Endothelial cell (in vitro differentiated cells): ENCODE results near the gene TMPRSS7. TPM values are rescaled to one million over a fixed set of nuclear protein-coding genes. Genes with fewer than 3 reads are reported as not detected.

ENCODE experiments used
- DNase-seq: peaks from one replicate; pipeline ENCODE4 v3.0.0; 2021; ENCODE audit warnings: low spot score
- H3K27ac Mint-ChIP-seq: one replicate; pipeline ENCODE4 v1.8.0; 2021; ENCODE audit warnings: mixed read lengths, inconsistent platforms; ENCODE audit not compliant: unreplicated experiment
- H3K27me3 Mint-ChIP-seq: one replicate; pipeline ENCODE4 v1.8.0; 2021; ENCODE audit warnings: mild to moderate bottlenecking, moderate library complexity, mixed read lengths, inconsistent platforms; ENCODE audit not compliant: unreplicated experiment
- H3K36me3 Mint-ChIP-seq: one replicate; pipeline ENCODE4 v1.8.0; 2021; ENCODE audit warnings: mild to moderate bottlenecking, low read depth, mixed read lengths, inconsistent platforms; ENCODE audit not compliant: unreplicated experiment
- H3K4me1 Mint-ChIP-seq: one replicate; pipeline ENCODE4 v1.8.0; 2021; ENCODE audit warnings: mild to moderate bottlenecking, mixed read lengths, inconsistent platforms; ENCODE audit not compliant: unreplicated experiment
- H3K4me3 Mint-ChIP-seq: one replicate; pipeline ENCODE4 v1.8.0; 2021; ENCODE audit warnings: mild to moderate bottlenecking, mixed read lengths, inconsistent platforms; ENCODE audit not compliant: unreplicated experiment
- H3K9me3 Mint-ChIP-seq: one replicate; pipeline ENCODE4 v1.8.0; 2021; ENCODE audit warnings: mixed read lengths, inconsistent platforms; ENCODE audit not compliant: unreplicated experiment
- CTCF ChIP-seq: fragments of 200-600 bp; sonication (generic); IDR thresholded peaks from one replicate; pipeline ENCODE4 v1.5.0; 2021; ENCODE audit warnings: antibody characterized with exemption; ENCODE audit not compliant: unreplicated experiment
- total RNA-seq: library from RNA; stranded (reverse); fragmentation: NEBNext Ultra II Directional; extraction: Animal tissue kit (Norgen Biotek cat#: 25700); gene quantifications from one replicate; pipeline ENCODE4 v1.2.1, GENCODE V29; 2021; ENCODE audit not compliant: unreplicated experiment

TMPRSS7 gene
- total RNA-seq, 1 donor from 2014 or later, result not detected

DNA sequence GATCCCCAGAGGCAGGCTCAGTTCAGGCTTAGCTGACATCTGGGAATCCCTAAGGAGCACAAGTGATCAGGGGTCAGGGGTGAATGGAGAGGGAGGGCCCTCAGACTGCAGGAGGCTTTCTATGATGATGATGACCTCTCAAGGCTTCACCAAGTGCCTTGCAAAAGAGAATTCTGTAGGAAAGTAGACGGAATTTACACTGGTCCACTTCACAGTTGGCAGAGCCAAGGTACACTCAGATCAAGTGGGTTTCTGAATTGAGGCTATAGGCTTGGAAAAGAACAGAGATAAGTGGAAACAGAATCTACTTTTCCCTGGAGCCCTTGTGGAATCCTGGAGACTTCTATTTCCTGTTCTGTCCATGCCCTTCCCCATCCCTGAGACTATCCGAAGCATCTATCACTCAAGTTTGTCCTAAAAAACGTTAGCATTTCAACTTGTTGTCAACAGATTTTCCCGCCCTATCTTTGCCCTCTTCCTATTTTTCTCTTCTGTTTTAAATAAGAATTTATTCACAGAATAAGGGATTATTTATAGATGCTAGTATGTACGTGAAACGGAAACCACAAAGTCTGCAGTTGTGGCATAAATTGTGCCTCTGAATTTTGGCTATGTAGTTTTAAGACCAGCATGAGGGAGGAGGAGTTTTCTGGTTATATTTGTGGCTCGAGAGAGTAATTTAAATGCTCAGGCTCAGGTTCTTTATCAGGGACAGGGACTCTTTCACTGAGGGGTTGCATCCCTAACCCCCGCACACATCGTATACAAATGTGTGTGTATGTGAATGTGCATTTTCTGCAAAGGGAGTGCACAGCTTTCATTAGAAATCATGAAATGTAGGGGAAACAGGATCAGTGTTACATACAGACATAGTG, 85.7 kb downstream of the TMPRSS7 start:
- no peaks in the 10 kb centered on the region for H3K9me3 Mint-ChIP-seq
- no peak for DNase-seq
- H3K36me3 Mint-ChIP-seq, result peaks cover 4% of the 10 kb centered on the region
- H3K4me1 Mint-ChIP-seq, result peaks cover 36% of the 10 kb centered on the region
- TF ChIP-seq CTCF, result no peak
- no peak overlapping the region for H3K4me3 Mint-ChIP-seq
- no peaks in the 10 kb centered on the region for H3K27me3 Mint-ChIP-seq
- H3K27ac Mint-ChIP-seq, result no peak overlapping the region

DNA sequence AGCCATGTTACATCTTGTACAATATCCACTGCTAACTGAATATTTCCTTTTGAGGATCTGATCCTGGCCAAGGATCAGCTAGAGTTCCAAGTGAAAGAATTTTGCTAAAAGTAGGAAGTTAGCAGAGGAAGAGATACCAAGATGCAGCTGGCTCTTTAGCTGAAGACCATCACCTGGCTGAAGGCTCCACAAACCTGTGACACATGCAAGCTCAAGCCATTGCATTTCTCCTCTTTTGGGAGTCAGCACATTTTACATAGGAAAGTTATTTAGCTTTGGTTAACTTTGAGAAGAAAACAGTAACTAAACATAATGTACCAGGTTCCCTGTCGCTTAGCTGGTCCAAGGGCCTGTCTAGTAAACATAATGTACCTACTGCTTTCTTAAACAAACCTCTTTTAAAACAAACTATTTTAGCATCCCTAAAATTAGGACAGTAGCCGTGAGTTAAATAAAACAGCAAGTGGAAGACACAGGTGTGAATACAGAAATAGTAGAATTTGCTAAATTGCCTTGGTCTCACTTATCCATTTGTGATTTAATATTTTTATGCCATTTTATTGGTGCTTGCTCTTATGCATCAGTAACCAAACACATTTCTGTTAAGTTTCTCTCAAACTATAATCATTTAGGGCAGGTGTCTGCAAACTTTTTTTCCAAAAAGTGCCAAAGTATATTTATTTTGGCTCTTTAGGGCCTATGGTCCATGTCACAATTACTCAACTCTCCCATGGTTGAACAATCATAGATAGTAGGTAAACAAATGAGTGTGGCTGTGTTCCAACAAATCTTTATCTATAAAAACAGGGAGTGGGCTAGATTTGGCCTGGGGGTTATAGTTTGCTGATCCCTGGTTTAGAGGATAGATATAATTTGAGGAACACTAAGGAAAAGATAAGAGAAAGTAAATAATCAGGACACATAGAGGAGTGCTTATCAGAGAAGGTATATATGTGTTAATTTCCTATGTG, 87.3 kb downstream of the TMPRSS7 start:
- no peaks in the 10 kb centered on the region for H3K9me3 Mint-ChIP-seq
- H3K36me3 Mint-ChIP-seq, result peaks cover 4% of the 10 kb centered on the region
- DNase-seq, result no peak
- no peak for TF ChIP-seq CTCF
- H3K4me1 Mint-ChIP-seq, result peaks cover 34% of the 10 kb centered on the region
- no peaks in the 10 kb centered on the region for H3K27me3 Mint-ChIP-seq
- H3K27ac Mint-ChIP-seq, result no peak overlapping the region
- H3K4me3 Mint-ChIP-seq, result no peak overlapping the region

DNA sequence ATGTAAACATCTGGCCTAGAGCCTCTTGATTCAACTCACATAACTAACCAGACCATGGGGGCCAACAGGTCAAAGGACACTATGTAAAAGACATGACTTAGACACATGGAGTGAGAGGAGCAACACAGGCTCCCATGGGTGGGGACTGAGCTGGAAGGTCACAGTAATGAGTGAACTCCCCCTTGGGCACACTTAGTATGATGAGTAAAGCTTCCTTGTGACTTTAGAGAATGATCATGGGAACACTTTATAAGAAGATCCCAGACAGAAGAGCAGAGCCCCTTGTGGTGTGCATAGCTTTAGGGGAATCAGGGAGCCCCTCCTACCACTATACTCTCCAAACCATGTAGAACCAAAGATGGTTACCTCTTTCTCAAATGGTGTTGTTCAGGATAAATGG, 88.3 kb downstream of the TMPRSS7 start:
- Mint-ChIP-seq H3K4me1 (peaks cover 32% of the 10 kb centered on the region), H3K4me3 (no peak overlapping the region), H3K27ac (no peak overlapping the region), H3K36me3 (no peaks in the 10 kb centered on the region), H3K9me3 (no peaks in the 10 kb centered on the region), H3K27me3 (no peaks in the 10 kb centered on the region)
- no peak for DNase-seq
- TF ChIP-seq CTCF, result no peak

DNA sequence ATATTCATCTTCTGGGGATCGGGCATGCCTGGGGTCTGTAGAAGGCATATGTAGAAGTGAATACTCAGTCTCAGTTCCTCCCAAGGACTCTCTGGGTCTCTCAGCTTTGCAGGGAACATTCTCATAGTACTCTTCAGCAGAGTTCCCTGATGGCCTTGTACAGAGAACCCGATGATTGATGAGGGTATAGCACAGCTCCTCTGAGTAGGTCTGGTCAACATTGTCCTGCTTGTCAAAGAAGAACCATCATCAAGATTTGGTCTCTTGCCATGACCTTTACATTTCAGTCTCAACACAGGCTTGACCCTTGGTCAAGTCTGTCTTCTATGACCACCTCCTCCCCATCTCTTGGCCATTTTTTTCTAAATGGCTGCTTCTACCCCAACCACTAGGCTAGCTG, 89.0 kb downstream of the TMPRSS7 start:
- Mint-ChIP-seq H3K27me3 (no peaks in the 10 kb centered on the region), H3K4me1 (peaks cover 31% of the 10 kb centered on the region), H3K36me3 (no peaks in the 10 kb centered on the region), H3K4me3 (no peak overlapping the region), H3K27ac (no peak overlapping the region), H3K9me3 (no peaks in the 10 kb centered on the region)
- DNase-seq, result no peak
- no peak for TF ChIP-seq CTCF
